SW 1271 (cell line): ENCODE measurements around the gene RCCD1.
"Not testable (repeated sequence)": the region's sequence is repeated elsewhere in the genome, so short reads cannot be mapped to it uniquely, and the experiment has no call there.

ENCODE experiments used
- DNase-seq, 2 experiments: peaks; one replicate each; lab custom pipeline; 2025; lab: John Stamatoyannopoulos, UW

Gene RCCD1

GRCh38 chr15:90954712-90955623, at the start of gene RCCD1:
Gene RCCD1, plus strand, starts transcription at chr15:90954884. Its CDS starts 1,851 bp downstream, at chr15:90956735.
- peak; percentile 93 to 97 for DNase-seq

DNA sequence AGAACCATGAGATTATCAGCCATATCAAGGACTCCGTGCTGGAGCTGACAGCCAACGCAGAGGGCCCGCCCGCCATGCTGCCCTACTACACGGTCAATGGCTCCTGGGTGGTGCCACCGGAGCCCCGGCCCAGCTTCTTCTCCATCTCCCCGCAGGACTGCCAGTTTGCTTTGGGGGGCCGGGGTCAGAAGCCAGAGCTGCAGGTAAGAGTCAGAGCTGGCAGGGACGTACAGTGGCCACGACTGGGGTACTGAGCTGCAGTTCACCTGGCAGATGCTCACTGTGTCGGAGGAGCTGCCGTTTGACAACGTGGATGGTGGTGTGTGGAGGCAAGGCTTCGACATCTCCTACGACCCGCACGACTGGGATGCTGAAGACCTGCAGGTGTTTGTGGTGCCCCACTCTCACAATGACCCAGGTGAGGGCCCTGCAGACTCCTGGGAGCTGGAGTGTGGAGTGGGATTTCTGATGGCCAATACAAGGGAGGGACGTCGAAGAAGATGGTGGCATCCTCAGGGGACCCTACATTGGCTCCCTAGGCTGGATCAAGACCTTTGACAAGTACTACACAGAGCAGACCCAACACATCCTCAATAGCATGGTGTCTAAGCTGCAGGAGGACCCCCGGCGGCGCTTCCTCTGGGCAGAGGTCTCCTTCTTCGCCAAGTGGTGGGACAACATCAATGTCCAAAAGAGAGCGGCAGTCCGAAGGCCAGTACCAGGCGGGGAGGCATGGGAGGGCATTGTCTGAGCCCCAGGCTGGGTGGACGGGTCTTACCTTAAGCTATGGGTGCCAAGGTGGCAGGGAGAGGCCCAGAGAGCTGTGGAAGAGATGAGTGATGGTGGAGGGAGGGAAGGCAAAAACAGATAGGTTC, 49.1 kb upstream of the RCCD1 start:
- DNase-seq: no peak

GRCh38 chr15:90906181-90906849, 48.4 kb upstream of the RCCD1 start:
- DNase-seq: no peak

GRCh38 chr15:90907051-90907660, 47.5 kb upstream of the RCCD1 start:
- no peak for DNase-seq

DNA sequence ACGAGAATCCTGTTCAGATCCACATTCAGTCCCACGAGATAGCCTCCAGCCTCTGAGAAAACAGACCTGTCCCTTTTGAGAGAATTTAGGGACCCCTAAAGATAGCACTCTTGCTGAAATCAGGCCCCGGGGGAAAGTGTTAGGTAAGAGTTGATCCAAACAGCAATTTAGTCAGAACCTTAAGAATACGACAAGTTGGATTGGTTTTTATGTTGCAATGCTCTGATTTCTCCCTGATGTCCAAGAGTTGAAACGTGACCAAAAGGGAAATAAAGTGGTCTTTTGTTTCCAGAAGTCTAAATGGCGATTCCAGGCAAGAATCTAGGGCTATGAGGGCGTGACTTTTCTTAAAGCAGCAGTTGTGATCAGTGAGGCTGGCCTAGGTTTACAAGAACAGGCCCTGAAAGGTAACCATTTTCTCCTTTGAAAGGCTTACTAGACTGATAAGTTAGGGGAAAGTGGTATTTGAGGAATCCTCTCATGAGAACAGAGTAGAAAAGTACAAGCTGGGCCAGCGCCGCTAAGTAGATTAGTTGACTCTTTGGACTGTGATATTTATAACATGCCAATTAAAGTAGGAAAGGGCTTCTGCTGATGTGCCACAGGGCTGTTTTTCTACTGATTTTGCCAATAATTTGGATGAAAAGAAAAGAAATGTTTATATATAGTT, 46.7 kb upstream of the RCCD1 start:
- no peak for DNase-seq

GRCh38 chr15:90909449-90909848, 45.2 kb upstream of the RCCD1 start:
- not testable (repeated sequence) for DNase-seq

DNA sequence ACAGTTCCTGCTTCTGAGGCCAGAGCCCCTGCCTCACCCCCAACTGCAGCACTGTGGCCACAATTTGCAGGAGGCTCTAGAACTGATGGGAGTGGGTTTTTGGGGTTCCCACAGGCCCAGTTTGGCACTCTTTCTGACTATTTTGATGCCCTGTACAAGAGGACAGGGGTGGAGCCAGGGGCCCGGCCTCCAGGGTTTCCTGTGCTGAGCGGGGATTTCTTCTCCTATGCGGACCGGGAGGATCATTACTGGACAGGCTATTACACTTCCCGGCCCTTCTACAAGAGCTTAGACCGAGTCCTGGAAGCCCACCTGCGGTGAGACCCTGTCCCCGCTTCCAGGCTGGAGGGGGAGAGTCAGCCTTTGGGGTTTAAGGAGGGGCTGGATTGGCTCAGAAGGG, 44.7 kb upstream of the RCCD1 start:
- no peak for DNase-seq

- no peak for DNase-seq
These were observed 44.0 kb upstream of the RCCD1 start for GRCh38 chr15:90910441-90911301.

DNA sequence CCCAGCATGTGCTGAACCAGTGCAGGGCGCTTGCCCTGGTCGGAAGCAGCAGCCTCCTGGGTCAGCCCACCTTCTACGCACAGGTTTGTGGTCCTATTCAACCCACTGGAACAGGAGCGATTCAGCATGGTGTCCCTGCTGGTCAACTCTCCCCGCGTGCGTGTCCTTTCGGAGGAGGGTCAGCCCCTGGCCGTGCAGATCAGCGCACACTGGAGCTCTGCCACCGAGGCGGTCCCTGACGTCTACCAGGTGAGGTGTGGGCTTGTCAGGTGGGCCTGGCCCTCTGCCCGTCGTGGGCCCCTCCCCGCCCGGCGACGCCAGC, 43.4 kb upstream of the RCCD1 start:
- DNase-seq: no peak

GRCh38 chr15:90911906-90912769, 42.5 kb upstream of the RCCD1 start:
- no peak for DNase-seq

- DNase-seq: no peak
These were observed 42.0 kb upstream of the RCCD1 start for GRCh38 chr15:90912770-90913075.

DNA sequence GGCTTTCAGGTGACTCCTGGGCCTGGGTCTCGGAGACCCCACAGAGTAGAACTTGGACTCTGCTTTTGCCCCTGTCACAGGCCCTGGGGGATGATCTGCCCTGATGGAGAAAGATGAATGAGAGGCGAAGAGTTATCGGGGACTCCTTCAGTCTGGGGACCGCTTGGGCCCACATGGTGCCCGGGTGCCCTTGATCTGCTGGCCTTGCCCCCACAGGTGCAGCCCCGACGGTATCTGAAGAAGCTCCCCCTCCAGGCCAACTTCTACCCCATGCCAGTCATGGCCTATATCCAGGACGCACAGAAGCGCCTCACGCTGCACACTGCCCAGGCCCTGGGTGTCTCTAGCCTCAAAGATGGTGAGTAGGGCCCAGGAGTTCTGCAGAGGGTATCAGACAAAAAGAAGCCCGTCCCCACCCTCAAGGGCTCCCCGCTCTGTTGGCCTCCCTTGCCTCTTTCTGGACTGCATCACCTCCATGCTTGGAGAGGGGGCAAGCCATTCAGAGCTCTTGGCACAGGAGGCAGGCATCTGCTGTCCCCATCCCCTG, 41.2 kb upstream of the RCCD1 start:
- DNase-seq: no peak

- DNase-seq: no peak
These were observed 40.2 kb upstream of the RCCD1 start for GRCh38 chr15:90914305-90915080.

DNA sequence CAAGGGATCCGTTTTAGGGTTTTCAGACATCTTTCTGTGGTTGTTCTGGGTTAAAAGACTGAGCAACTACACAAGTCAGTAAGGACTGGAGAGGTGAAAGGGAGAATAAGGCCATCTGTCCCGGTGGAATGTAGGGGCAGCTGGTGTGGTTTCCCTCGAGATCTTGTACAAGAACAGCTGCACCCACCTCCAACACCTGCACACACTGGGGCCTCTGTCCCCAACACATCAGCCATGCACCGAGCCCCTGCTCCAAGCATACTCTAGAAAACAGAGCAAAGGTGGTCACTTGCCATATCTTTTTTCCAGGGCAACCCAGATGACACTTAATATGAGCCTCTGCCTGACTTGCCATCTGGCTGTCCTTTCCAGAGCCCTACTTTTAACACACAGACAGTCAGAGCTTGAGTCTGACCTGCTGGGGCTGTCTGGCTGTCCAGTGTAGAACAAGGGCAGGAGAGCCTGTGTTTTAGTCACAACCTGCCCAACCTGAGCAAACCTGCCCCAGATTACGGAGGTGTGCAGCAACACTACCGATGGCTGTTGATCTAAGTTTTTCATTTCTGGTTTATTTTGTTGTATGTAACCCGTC, 39.4 kb upstream of the RCCD1 start:
- no peak for DNase-seq

GRCh38 chr15:90915808-90916440, 38.8 kb upstream of the RCCD1 start:
- no peak for DNase-seq

- DNase-seq: no peak
These were observed 38.2 kb upstream of the RCCD1 start for GRCh38 chr15:90916461-90916860.

GRCh38 chr15:90917569-90917968, 37.1 kb upstream of the RCCD1 start:
- DNase-seq: no peak
